Measurements from ENCODE around the gene KDM4B.

Gene KDM4B

GRCh38 chr19:5016781-5017180 lies 47.9 kb downstream of the KDM4B start:
- DNase-seq, result no peak

GRCh38 chr19:5017235-5017634 lies 48.3 kb downstream of the KDM4B start:
- DNase-seq, result no peak

GRCh38 chr19:5018224-5019015 lies 49.5 kb downstream of the KDM4B start:
- DNase-seq, result no peak

- DNase-seq, result no peak
Measured at GRCh38 chr19:5020368-5020767, 51.5 kb downstream of the KDM4B start.

- no peak for DNase-seq
Measured at GRCh38 chr19:5021046-5021445, 52.1 kb downstream of the KDM4B start.

GRCh38 chr19:5022066-5022860 lies 53.4 kb downstream of the KDM4B start:
- no peak for DNase-seq

- no peak for DNase-seq
Measured at GRCh38 chr19:5023128-5023571, 54.2 kb downstream of the KDM4B start.

- DNase-seq, result no peak
Measured at GRCh38 chr19:5024282-5024681, 55.4 kb downstream of the KDM4B start.

GRCh38 chr19:5025027-5025426 lies 56.1 kb downstream of the KDM4B start:
- no peak for DNase-seq

- no peak for DNase-seq
Measured at GRCh38 chr19:5026706-5027273, 57.9 kb downstream of the KDM4B start.

GRCh38 chr19:5028229-5028886 lies 59.4 kb downstream of the KDM4B start:
- no peak for DNase-seq

GRCh38 chr19:5029596-5029995 lies 60.7 kb downstream of the KDM4B start:
- DNase-seq, result peak; percentile 40

GRCh38 chr19:5030136-5030820 lies 61.4 kb downstream of the KDM4B start:
- no peak for DNase-seq

GRCh38 chr19:5030822-5031221 lies 61.9 kb downstream of the KDM4B start:
- DNase-seq, result no peak

GRCh38 chr19:5031231-5032100 lies 62.6 kb downstream of the KDM4B start:
- peak; percentile 75 for DNase-seq

GRCh38 chr19:5032101-5032967 lies 63.4 kb downstream of the KDM4B start:
- no peak for DNase-seq

GRCh38 chr19:5035105-5035761 lies 66.3 kb downstream of the KDM4B start:
- no peak for DNase-seq

- DNase-seq, result no peak
Measured at GRCh38 chr19:5035793-5036697, 67.1 kb downstream of the KDM4B start.

All from effector CD8-positive, alpha-beta T cell (primary cell).